ENCODE data around the gene TRA2A.
"Not testable (repeated sequence)": the region's sequence is repeated elsewhere in the genome, so short reads cannot be mapped to it uniquely, and the experiment has no call there.

Gene TRA2A

GRCh38 chr7:23494009-23494408 lies 37.8 kb downstream of the TRA2A start:
- no peak for DNase-seq (ENCODE audit: low read depth in 2 of 2)

GRCh38 chr7:23491502-23491901 lies 40.3 kb downstream of the TRA2A start:
- DNase-seq (ENCODE audit: low read depth in 2 of 2) = no peak

- peak; percentile 25 to 50 for DNase-seq (ENCODE audit: low read depth in 2 of 2)
Observed at GRCh38 chr7:23490357-23491135, 41.2 kb downstream of the TRA2A start.

GRCh38 chr7:23488714-23489113 lies 43.1 kb downstream of the TRA2A start:
- not testable (repeated sequence) for DNase-seq (ENCODE audit: low read depth in 2 of 2)

GRCh38 chr7:23487670-23488069 lies 44.1 kb downstream of the TRA2A start:
- no peak for DNase-seq (ENCODE audit: low read depth in 2 of 2)

GRCh38 chr7:23486002-23486773 lies 45.6 kb downstream of the TRA2A start:
- no peak for DNase-seq (ENCODE audit: low read depth in 2 of 2)

GRCh38 chr7:23482686-23483085 lies 49.1 kb downstream of the TRA2A start:
- DNase-seq (ENCODE audit: low read depth in 2 of 2) = no peak

- DNase-seq (ENCODE audit: low read depth in 2 of 2) = no peak
Observed at GRCh38 chr7:23477962-23478866, 53.6 kb downstream of the TRA2A start.

- DNase-seq (ENCODE audit: low read depth in 2 of 2) = no peak
Observed at GRCh38 chr7:23477157-23477499, 54.7 kb downstream of the TRA2A start.

GRCh38 chr7:23476286-23477156 lies 55.3 kb downstream of the TRA2A start:
- DNase-seq (ENCODE audit: low read depth in 2 of 2) = no peak

GRCh38 chr7:23475576-23475839 lies 56.3 kb downstream of the TRA2A start:
- no peak for DNase-seq (ENCODE audit: low read depth in 2 of 2)

- no peak for DNase-seq (ENCODE audit: low read depth in 2 of 2)
Observed at GRCh38 chr7:23474829-23475575, 56.8 kb downstream of the TRA2A start.

- peak in 1 of 2 donors; percentile 47 for DNase-seq (ENCODE audit: low read depth in 2 of 2)
Observed at GRCh38 chr7:23474094-23474828, 57.5 kb downstream of the TRA2A start.

- no peak for DNase-seq (ENCODE audit: low read depth in 2 of 2)
Observed at GRCh38 chr7:23473844-23474093, 58.0 kb downstream of the TRA2A start.

- DNase-seq (ENCODE audit: low read depth in 2 of 2) = no peak
Observed at GRCh38 chr7:23472956-23473843, 58.6 kb downstream of the TRA2A start.

GRCh38 chr7:23472556-23472955 lies 59.2 kb downstream of the TRA2A start:
- DNase-seq (ENCODE audit: low read depth in 2 of 2) = no peak

GRCh38 chr7:23472046-23472445 lies 59.7 kb downstream of the TRA2A start:
- no peak for DNase-seq (ENCODE audit: low read depth in 2 of 2)

- DNase-seq (ENCODE audit: low read depth in 2 of 2) = no peak
Observed at GRCh38 chr7:23471106-23471859, 60.5 kb downstream of the TRA2A start.

Measured in stimulated activated CD8-positive, alpha-beta memory T cell treated with anti-CD3 and anti-CD28 coated beads, Interleukin-7, amount 100 ng/mL, for 4 hours (primary cell).